Osteocyte (in vitro differentiated cells): ENCODE measurements around the gene SAMHD1. TPM values are rescaled to one million over a fixed set of nuclear protein-coding genes. Genes with fewer than 3 reads are reported as not detected.
"Not testable (repeated sequence)": the region's sequence is repeated elsewhere in the genome, so short reads cannot be mapped to it uniquely, and the experiment has no call there.

Experiments used
- DNase-seq: peaks from one replicate; pipeline ENCODE4 v3.0.0; 2021; ENCODE audit warnings: mixed read lengths; ENCODE audit not compliant: unreplicated experiment; ENCODE audit errors: extremely low spot score
- H3K27ac Mint-ChIP-seq: one replicate; pipeline ENCODE4 v1.8.0; 2021; ENCODE audit warnings: mild to moderate bottlenecking, mixed read lengths; ENCODE audit not compliant: unreplicated experiment
- H3K27me3 Mint-ChIP-seq: one replicate; pipeline ENCODE4 v1.8.0; 2021; ENCODE audit warnings: mixed read lengths; ENCODE audit not compliant: unreplicated experiment
- H3K36me3 Mint-ChIP-seq: one replicate; pipeline ENCODE4 v1.8.0; 2021; ENCODE audit warnings: mixed read lengths; ENCODE audit not compliant: unreplicated experiment
- H3K4me1 Mint-ChIP-seq: one replicate; pipeline ENCODE4 v1.8.0; 2021; ENCODE audit warnings: mixed read lengths; ENCODE audit not compliant: unreplicated experiment
- H3K4me3 Mint-ChIP-seq: one replicate; pipeline ENCODE4 v1.8.0; 2021; ENCODE audit warnings: mild to moderate bottlenecking, moderate library complexity, mixed read lengths; ENCODE audit not compliant: unreplicated experiment
- H3K9me3 Mint-ChIP-seq: one replicate; pipeline ENCODE4 v1.8.0; 2021; ENCODE audit warnings: mixed read lengths; ENCODE audit not compliant: unreplicated experiment
- CTCF ChIP-seq: fragments of 200-600 bp; sonication (generic); IDR thresholded peaks from 2 replicates; pipeline ENCODE4 v1.5.0; 2021; ENCODE audit warnings: antibody characterized with exemption, mild to moderate bottlenecking, moderate library complexity
- total RNA-seq: library from RNA; stranded (reverse); gene quantifications from 2 replicates; pipeline ENCODE4 v1.2.1, GENCODE V29; 2021

Gene SAMHD1
- total RNA-seq, 1 donor from 2014 or later = 19.5 TPM

GRCh38 chr20:36875702-36876472 is 75.6 kb downstream of the SAMHD1 start, which contains the start of gene TLDC2:
TSS of gene TLDC2 (plus strand) at chr20:36876138. CDS start at chr20:36876175, 37 bp downstream.
- no peak within 1 kb of the TSS for H3K4me3 Mint-ChIP-seq
- H3K27me3 Mint-ChIP-seq = peaks cover 8% of the 10 kb centered on the region
- TF ChIP-seq CTCF = no peak
- peaks cover 3% of the 10 kb centered on the region for H3K4me1 Mint-ChIP-seq
- DNase-seq = no peak
- no peaks in the 10 kb centered on the region for H3K9me3 Mint-ChIP-seq
- no peak within 1 kb of the TSS for H3K27ac Mint-ChIP-seq
- no peaks in the 10 kb centered on the region for H3K36me3 Mint-ChIP-seq

GRCh38 chr20:36875093-36875492 is 76.4 kb downstream of the SAMHD1 start:
- not testable (repeated sequence) for H3K27ac Mint-ChIP-seq, H3K4me1 Mint-ChIP-seq, H3K36me3 Mint-ChIP-seq, H3K27me3 Mint-ChIP-seq, H3K9me3 Mint-ChIP-seq, DNase-seq, H3K4me3 Mint-ChIP-seq

GRCh38 chr20:36873498-36874189 is 77.9 kb downstream of the SAMHD1 start:
- no peak for TF ChIP-seq CTCF
- Mint-ChIP-seq H3K4me3 (no peak overlapping the region), H3K27ac (no peak overlapping the region), H3K27me3 (no peaks in the 10 kb centered on the region), H3K9me3 (no peaks in the 10 kb centered on the region), H3K4me1 (peaks cover 3% of the 10 kb centered on the region), H3K36me3 (no peaks in the 10 kb centered on the region)
- no peak for DNase-seq

- TF ChIP-seq CTCF = no peak
- no peaks in the 10 kb centered on the region for H3K36me3 Mint-ChIP-seq
- H3K27me3 Mint-ChIP-seq = no peaks in the 10 kb centered on the region
- peaks cover 3% of the 10 kb centered on the region for H3K4me1 Mint-ChIP-seq
- no peak for DNase-seq
- no peaks in the 10 kb centered on the region for H3K9me3 Mint-ChIP-seq
- H3K27ac Mint-ChIP-seq = no peak overlapping the region
- H3K4me3 Mint-ChIP-seq = no peak overlapping the region
Measured at GRCh38 chr20:36872852-36873251, 78.7 kb downstream of the SAMHD1 start.

GRCh38 chr20:36871640-36872570 is 79.6 kb downstream of the SAMHD1 start:
- no peaks in the 10 kb centered on the region for H3K36me3 Mint-ChIP-seq
- no peaks in the 10 kb centered on the region for H3K27me3 Mint-ChIP-seq
- TF ChIP-seq CTCF = no peak
- DNase-seq = no peak
- no peaks in the 10 kb centered on the region for H3K9me3 Mint-ChIP-seq
- no peak overlapping the region for H3K4me3 Mint-ChIP-seq
- peaks cover 3% of the 10 kb centered on the region for H3K4me1 Mint-ChIP-seq
- no peak overlapping the region for H3K27ac Mint-ChIP-seq
